ENCODE results near the gene CENPW. TPM values are rescaled to one million over a fixed set of nuclear protein-coding genes. Genes with fewer than 3 reads are reported as not detected.

CENPW gene
- total RNA-seq = 0.85 and 2.9 TPM in 2 replicates

GRCh38 chr6:126339796-126340609 lies at the start of gene CENPW:
TSS of gene CENPW (plus strand) at chr6:126340115. CDS start at chr6:126340274, 159 bp downstream.

Measured in tracheal epithelial cell (primary cell).